HEK293 (cell line): Measurements from ENCODE around the gene HRC.

Experiments used
- HOXD13 ChIP-seq: sonication (generic); formaldehyde crosslinking; IDR thresholded peaks from 2 replicates; pipeline ENCODE4 v1.8.0; 2022; ENCODE audit warnings: missing genetic modification reagents, borderline replicate concordance
- PBX3 ChIP-seq: sonication (generic); formaldehyde crosslinking; IDR thresholded peaks from 2 replicates; pipeline ENCODE4 v1.8.1; 2022; ENCODE audit warnings: mild to moderate bottlenecking, moderate library complexity, missing genetic modification reagents
- PRDM2 ChIP-seq: fragments of 450-650 bp; formaldehyde crosslinking; IDR thresholded peaks from 2 replicates; pipeline ENCODE4 v1.5.1; 2016; ENCODE audit warnings: missing biosample characterization, missing genetic modification characterization, borderline replicate concordance
- YY2 ChIP-seq: fragments of 450-650 bp; formaldehyde crosslinking; IDR thresholded peaks from 2 replicates; pipeline ENCODE4 v1.5.1; 2016; ENCODE audit warnings: missing biosample characterization, missing genetic modification characterization
- ZBTB10 ChIP-seq: fragments of 450-650 bp; formaldehyde crosslinking; IDR thresholded peaks from 2 replicates; pipeline ENCODE4 v1.5.1; 2016; ENCODE audit warnings: missing biosample characterization, missing genetic modification characterization
- ZBTB11 ChIP-seq: fragments of 450-650 bp; formaldehyde crosslinking; conservative IDR thresholded peaks from 2 replicates; pipeline ENCODE4 v1.5.1; 2016; ENCODE audit warnings: low read depth, missing biosample characterization, missing genetic modification characterization
- ZBTB21 ChIP-seq: fragments of 450-650 bp; formaldehyde crosslinking; IDR thresholded peaks from 2 replicates; pipeline ENCODE4 v1.5.1; 2017; ENCODE audit warnings: missing biosample characterization, missing genetic modification characterization
- ZNF2 ChIP-seq: fragments of 450-650 bp; formaldehyde crosslinking; IDR thresholded peaks from 2 replicates; pipeline ENCODE4 v1.5.1; 2016; ENCODE audit warnings: missing biosample characterization, missing genetic modification characterization
- ZNF366 ChIP-seq: fragments of 450-650 bp; formaldehyde crosslinking; conservative IDR thresholded peaks from 2 replicates; pipeline ENCODE4 v1.5.1; 2016; ENCODE audit warnings: missing biosample characterization, missing genetic modification characterization
- ZNF555 ChIP-seq: fragments of 450-650 bp; formaldehyde crosslinking; conservative IDR thresholded peaks from 2 replicates; pipeline ENCODE4 v1.5.1; 2017; ENCODE audit warnings: missing biosample characterization, mild to moderate bottlenecking, missing genetic modification characterization, inconsistent platforms
- ZNF624 ChIP-seq: fragments of 450-650 bp; formaldehyde crosslinking; IDR thresholded peaks from 2 replicates; pipeline ENCODE4 v1.5.1; 2017; ENCODE audit warnings: missing biosample characterization, missing genetic modification characterization
- ZNF645 ChIP-seq: fragments of 450-650 bp; formaldehyde crosslinking; IDR thresholded peaks from 2 replicates; pipeline ENCODE4; 2016; ENCODE audit warnings: missing biosample characterization, missing genetic modification characterization
- ZNF768 ChIP-seq: fragments of 450-650 bp; formaldehyde crosslinking; IDR thresholded peaks from 2 replicates; pipeline ENCODE4 v1.5.1; 2018; ENCODE audit warnings: missing biosample characterization, mild to moderate bottlenecking, missing genetic modification characterization

HRC gene

GRCh38 chr19:49113762-49114629, 41.2 kb downstream of the HRC start, which contains the start of gene LIN7B (continued):
- TF ChIP-seq ZBTB11 (tag by site-specific recombination) (0 out of 2 replicates have a peak, but pooled peaks have one; percentile 10), ZNF2 (0 out of 2 replicates have a peak, but pooled peaks have one; percentile 48), ZNF768 (tag by site-specific recombination) (no peak), PBX3 (CRISPR knock-in tag) (peak; percentile 57; the same call in 1 of the 2 replicates), ZBTB21 (no peak), YY2 (tag by site-specific recombination) (peak; percentile 39), ZNF624 (no peak), ZNF366 (peak; percentile 85), ZNF555 (tag by site-specific recombination) (no peak), HOXD13 (CRISPR knock-in tag) (no peak), ZBTB10 (tag by site-specific recombination) (peak; percentile 65; the same call in 1 of the 2 replicates), ZNF645 (tag by site-specific recombination) (no peak), PRDM2 (tag by site-specific recombination) (no peak)
